ENCODE results near the gene IGF2R.
A peak's percentile ranks its signal among the peaks of the same experiment; 100 is the strongest.

The IGF2R gene

GRCh38 chr6:159973406-159973805 is 4.5 kb downstream of the IGF2R start:
- CTCF ChIA-PET, result interaction anchor here (0.6 to 1.0 kb wide), 2 partner anchors 17 to 819 kb away, joined by 3 read pairs; no protein-coding TSS in a partner anchor
- TF ChIP-seq ARNT (IDR thresholded peaks at IDR 0.05) (no peak), LEF1 (IDR thresholded peaks at IDR 0.05; ENCODE audit: borderline replicate concordance) (no peak), TARDBP (IDR thresholded peaks at IDR 0.05) (no peak), NFRKB (IDR thresholded peaks at IDR 0.05) (no peak), SP1 (IDR thresholded peaks at IDR 0.05) (no peak), FOXM1 (IDR thresholded peaks at IDR 0.05; ENCODE audit: borderline replicate concordance) (no peak), FOXA1 (IDR thresholded peaks at IDR 0.05) (no peak), SUZ12 (IDR thresholded peaks at IDR 0.05) (no peak), CTBP1 (IDR thresholded peaks at IDR 0.05; ENCODE audit: borderline replicate concordance) (no peak), PKNOX1 (IDR thresholded peaks at IDR 0.05) (no peak)
- no peak for DNase-seq (ENCODE audit: extremely low spot score)
- POLR2A ChIA-PET, result no interaction called here

- ChIA-PET CTCF (interaction anchor here (0.6 to 1.0 kb wide), 2 partner anchors 17 to 819 kb away, joined by 3 read pairs; no protein-coding TSS in a partner anchor), POLR2A (no interaction called here)
- DNase-seq (ENCODE audit: extremely low spot score), result no peak
- peak; percentile 39; the same call in 1 of the 2 replicates for TF ChIP-seq PKNOX1 (IDR thresholded peaks at IDR 0.05)
- no peak for TF ChIP-seq NFRKB (IDR thresholded peaks at IDR 0.05)
These were observed 5.1 kb downstream of the IGF2R start for GRCh38 chr6:159973951-159974350.

GRCh38 chr6:159974932-159975331 is 6.0 kb downstream of the IGF2R start:
- ChIA-PET POLR2A (no interaction called here), CTCF (no interaction called here)
- no peak for TF ChIP-seq SUZ12 (IDR thresholded peaks at IDR 0.05)
- no peak for TF ChIP-seq ZNF384 (IDR thresholded peaks at IDR 0.05)
- TF ChIP-seq CTBP1 (IDR thresholded peaks at IDR 0.05; ENCODE audit: borderline replicate concordance), result no peak
- no peak for TF ChIP-seq LEF1 (IDR thresholded peaks at IDR 0.05; ENCODE audit: borderline replicate concordance)
- TF ChIP-seq FOXM1 (IDR thresholded peaks at IDR 0.05; ENCODE audit: borderline replicate concordance), result no peak
- TF ChIP-seq ELF4 (IDR thresholded peaks at IDR 0.05), result no peak
- TF ChIP-seq BHLHE40 (IDR thresholded peaks at IDR 0.05; ENCODE audit: borderline replicate concordance), result no peak
- TF ChIP-seq NFRKB (IDR thresholded peaks at IDR 0.05), result no peak
- TF ChIP-seq SP1 (IDR thresholded peaks at IDR 0.05), result no peak
- no peak for TF ChIP-seq TARDBP (IDR thresholded peaks at IDR 0.05)
- TF ChIP-seq ARNT (IDR thresholded peaks at IDR 0.05), result no peak
- TF ChIP-seq FOXK2 (IDR thresholded peaks at IDR 0.05), result no peak
- TF ChIP-seq L3MBTL2 (conservative IDR thresholded peaks at IDR 0.05), result no peak
- TF ChIP-seq HDGF (IDR thresholded peaks at IDR 0.05; ENCODE audit: borderline replicate concordance), result no peak
- no peak for TF ChIP-seq FOXA1 (IDR thresholded peaks at IDR 0.05)
- no peak for TF ChIP-seq PKNOX1 (IDR thresholded peaks at IDR 0.05)
- DNase-seq (ENCODE audit: extremely low spot score), result no peak

GRCh38 chr6:159976686-159977254 is 7.9 kb downstream of the IGF2R start:
- CTCF ChIA-PET, result no interaction called here
- POLR2A ChIA-PET, result interaction anchor here (1.4 kb wide), 1 partner anchor 187 kb away, joined by 3 read pairs; the partner anchor contains the start of gene TCP1
- no peak for TF ChIP-seq CTBP1 (IDR thresholded peaks at IDR 0.05; ENCODE audit: borderline replicate concordance)
- no peak for TF ChIP-seq PKNOX1 (IDR thresholded peaks at IDR 0.05)
- no peak for TF ChIP-seq LEF1 (IDR thresholded peaks at IDR 0.05; ENCODE audit: borderline replicate concordance)
- TF ChIP-seq NFRKB (IDR thresholded peaks at IDR 0.05), result no peak
- no peak for TF ChIP-seq FOXA1 (IDR thresholded peaks at IDR 0.05)
- TF ChIP-seq FOXK2 (IDR thresholded peaks at IDR 0.05), result no peak
- TF ChIP-seq HDGF (IDR thresholded peaks at IDR 0.05; ENCODE audit: borderline replicate concordance), result no peak
- TF ChIP-seq SP1 (IDR thresholded peaks at IDR 0.05), result no peak
- no peak for TF ChIP-seq ARNT (IDR thresholded peaks at IDR 0.05)
- TF ChIP-seq ZNF384 (IDR thresholded peaks at IDR 0.05), result no peak
- TF ChIP-seq TARDBP (IDR thresholded peaks at IDR 0.05), result no peak
- no peak for DNase-seq (ENCODE audit: extremely low spot score)

- ChIA-PET CTCF (no interaction called here), POLR2A (interaction anchor here (1.4 kb wide), 1 partner anchor 188 kb away, joined by 3 read pairs; the partner anchor contains the start of gene TCP1)
- TF ChIP-seq FOXK2 (IDR thresholded peaks at IDR 0.05) (no peak), FOXA1 (IDR thresholded peaks at IDR 0.05) (no peak), FOXM1 (IDR thresholded peaks at IDR 0.05; ENCODE audit: borderline replicate concordance) (no peak), L3MBTL2 (conservative IDR thresholded peaks at IDR 0.05) (no peak), BHLHE40 (IDR thresholded peaks at IDR 0.05; ENCODE audit: borderline replicate concordance) (no peak), ARNT (IDR thresholded peaks at IDR 0.05) (no peak), SUZ12 (IDR thresholded peaks at IDR 0.05) (no peak), ZNF384 (IDR thresholded peaks at IDR 0.05) (no peak), NFRKB (IDR thresholded peaks at IDR 0.05) (no peak), LEF1 (IDR thresholded peaks at IDR 0.05; ENCODE audit: borderline replicate concordance) (no peak)
- no peak for DNase-seq (ENCODE audit: extremely low spot score)
These were observed 8.5 kb downstream of the IGF2R start for GRCh38 chr6:159977255-159977903.

GRCh38 chr6:159977904-159978268 is 9.0 kb downstream of the IGF2R start:
- no peak for DNase-seq (ENCODE audit: extremely low spot score)
- POLR2A ChIA-PET, result no interaction called here
- TF ChIP-seq BHLHE40 (IDR thresholded peaks at IDR 0.05; ENCODE audit: borderline replicate concordance), result no peak
- no peak for TF ChIP-seq ELF4 (IDR thresholded peaks at IDR 0.05)
- TF ChIP-seq SUZ12 (IDR thresholded peaks at IDR 0.05), result no peak
- no peak for TF ChIP-seq CTBP1 (IDR thresholded peaks at IDR 0.05; ENCODE audit: borderline replicate concordance)
- TF ChIP-seq FOXA1 (IDR thresholded peaks at IDR 0.05), result no peak
- TF ChIP-seq L3MBTL2 (conservative IDR thresholded peaks at IDR 0.05), result no peak
- TF ChIP-seq SP1 (IDR thresholded peaks at IDR 0.05), result no peak
- no peak for TF ChIP-seq PKNOX1 (IDR thresholded peaks at IDR 0.05)
- TF ChIP-seq ARNT (IDR thresholded peaks at IDR 0.05), result no peak
- no peak for TF ChIP-seq NFRKB (IDR thresholded peaks at IDR 0.05)
- no peak for TF ChIP-seq LEF1 (IDR thresholded peaks at IDR 0.05; ENCODE audit: borderline replicate concordance)
- TF ChIP-seq HDGF (IDR thresholded peaks at IDR 0.05; ENCODE audit: borderline replicate concordance), result no peak
- TF ChIP-seq ZNF384 (IDR thresholded peaks at IDR 0.05), result no peak
- TF ChIP-seq FOXM1 (IDR thresholded peaks at IDR 0.05; ENCODE audit: borderline replicate concordance), result no peak
- TF ChIP-seq FOXK2 (IDR thresholded peaks at IDR 0.05), result no peak
- CTCF ChIA-PET, result no interaction called here

Data from HEK293T (cell line).